ENCODE measurements around the gene SLC22A31.

Gene SLC22A31

GRCh38 chr16:89154390-89155183, 45.8 kb downstream of the SLC22A31 start:
- peak overlapping the region; percentile 74; the same call in 1 of the 2 replicates for H3K27ac ChIP-seq (ENCODE audit: low read depth, low read length)
- no peak for TF ChIP-seq CTCF (IDR thresholded peaks at IDR 0.05; ENCODE audit: insufficient read depth, low read length, poor library complexity, severe bottlenecking)
- TF ChIP-seq EZH2phosphoT487 (conservative IDR thresholded peaks at IDR 0.05; ENCODE audit: low read length) = no peak
- no peak overlapping the region for H2AFZ ChIP-seq (ENCODE audit: low read depth, low read length, severe bottlenecking)
- H3F3A ChIP-seq (ENCODE audit: insufficient read depth) = peaks cover 16% of the 10 kb centered on the region
- no peak overlapping the region for H3K4me2 ChIP-seq (ENCODE audit: low read depth, low read length, poor library complexity, severe bottlenecking)
- no peaks in the 10 kb centered on the region for H3K9me2 ChIP-seq (replicated peaks; ENCODE audit: insufficient read depth, low read length)
- H3K4me3 ChIP-seq (ENCODE audit: insufficient read depth, low read length, poor library complexity, severe bottlenecking) = no peak overlapping the region
- no peaks in the 10 kb centered on the region for H3K79me2 ChIP-seq (ENCODE audit: insufficient read depth, low read length)
- H3K9me3 ChIP-seq (ENCODE audit: insufficient read depth, low read length) = peaks cover 6% of the 10 kb centered on the region; the same call in 1 of the 2 replicates
- no peaks in the 10 kb centered on the region for H4K20me1 ChIP-seq (ENCODE audit: low read depth, low read length)
- H3K36me3 ChIP-seq (ENCODE audit: low read length) = peaks cover 6% of the 10 kb centered on the region
- no peaks in the 10 kb centered on the region for H3K27me3 ChIP-seq (ENCODE audit: low read length)
- no peak overlapping the region; the same call in 1 of the 2 replicates for H3K9ac ChIP-seq (ENCODE audit: low read length)

GRCh38 chr16:89153848-89154271, 46.5 kb downstream of the SLC22A31 start:
- peak overlapping the region; percentile 74 for H3K27ac ChIP-seq (ENCODE audit: low read depth, low read length)
- H3K9ac ChIP-seq (ENCODE audit: low read length) = no peak overlapping the region
- no peaks in the 10 kb centered on the region for H3K79me2 ChIP-seq (ENCODE audit: insufficient read depth, low read length)

GRCh38 chr16:89152831-89153700, 47.3 kb downstream of the SLC22A31 start:
- peaks cover 21% of the 10 kb centered on the region for H3K36me3 ChIP-seq (ENCODE audit: low read length)
- H3F3A ChIP-seq (ENCODE audit: insufficient read depth) = peaks cover 16% of the 10 kb centered on the region
- no peak for TF ChIP-seq CTCF (IDR thresholded peaks at IDR 0.05; ENCODE audit: insufficient read depth, low read length, poor library complexity, severe bottlenecking)
- no peak for TF ChIP-seq EZH2phosphoT487 (conservative IDR thresholded peaks at IDR 0.05; ENCODE audit: low read length)
- H3K27me3 ChIP-seq (ENCODE audit: low read length) = no peaks in the 10 kb centered on the region
- peaks cover 18% of the 10 kb centered on the region; the same call in 1 of the 2 replicates for H3K9me3 ChIP-seq (ENCODE audit: insufficient read depth, low read length)
- no peaks in the 10 kb centered on the region for H4K20me1 ChIP-seq (ENCODE audit: low read depth, low read length)
- no peaks in the 10 kb centered on the region for H3K79me2 ChIP-seq (ENCODE audit: insufficient read depth, low read length)
- H2AFZ ChIP-seq (ENCODE audit: low read depth, low read length, severe bottlenecking) = no peak overlapping the region
- no peak overlapping the region for H3K9ac ChIP-seq (ENCODE audit: low read length)
- no peak overlapping the region for H3K4me2 ChIP-seq (ENCODE audit: low read depth, low read length, poor library complexity, severe bottlenecking)
- H3K9me2 ChIP-seq (replicated peaks; ENCODE audit: insufficient read depth, low read length) = no peaks in the 10 kb centered on the region
- H3K27ac ChIP-seq (ENCODE audit: low read depth, low read length) = peak overlapping the region; percentile 74
- no peak overlapping the region for H3K4me3 ChIP-seq (ENCODE audit: insufficient read depth, low read length, poor library complexity, severe bottlenecking)

More at GRCh38 chr16:89153848-89154271, 46.5 kb downstream of the SLC22A31 start:
- peaks cover 16% of the 10 kb centered on the region for H3F3A ChIP-seq (ENCODE audit: insufficient read depth)
- peaks cover 13% of the 10 kb centered on the region; the same call in 1 of the 2 replicates for H3K9me3 ChIP-seq (ENCODE audit: insufficient read depth, low read length)
- TF ChIP-seq CTCF (IDR thresholded peaks at IDR 0.05; ENCODE audit: insufficient read depth, low read length, poor library complexity, severe bottlenecking) (no peak), EZH2phosphoT487 (conservative IDR thresholded peaks at IDR 0.05; ENCODE audit: low read length) (no peak)
- peaks cover 13% of the 10 kb centered on the region for H3K36me3 ChIP-seq (ENCODE audit: low read length)
- H2AFZ ChIP-seq (ENCODE audit: low read depth, low read length, severe bottlenecking) = no peak overlapping the region
- H3K9me2 ChIP-seq (replicated peaks; ENCODE audit: insufficient read depth, low read length) = no peaks in the 10 kb centered on the region
- no peak overlapping the region for H3K4me3 ChIP-seq (ENCODE audit: insufficient read depth, low read length, poor library complexity, severe bottlenecking)
- no peaks in the 10 kb centered on the region for H4K20me1 ChIP-seq (ENCODE audit: low read depth, low read length)
- no peak overlapping the region for H3K4me2 ChIP-seq (ENCODE audit: low read depth, low read length, poor library complexity, severe bottlenecking)
- no peaks in the 10 kb centered on the region for H3K27me3 ChIP-seq (ENCODE audit: low read length)
